Mononuclear cell (primary cell): Measurements from ENCODE around the gene EIF4G1. TPM values are rescaled to one million over a fixed set of nuclear protein-coding genes. Genes with fewer than 3 reads are reported as not detected.

ENCODE experiments used
- H3K27me3 ChIP-seq: 2 replicates; pipeline ENCODE4 v1.6.0; 2011; ENCODE audit warnings: low read length, control low read depth; ENCODE audit not compliant: insufficient read depth
- H3K4me1 ChIP-seq: 2 replicates; pipeline ENCODE4 v1.5.1; 2011; ENCODE audit warnings: mild to moderate bottlenecking, low read length, control low read depth; ENCODE audit not compliant: insufficient read depth
- H3K4me3 ChIP-seq: 2 replicates; pipeline ENCODE4 v1.5.1; 2011; ENCODE audit warnings: mild to moderate bottlenecking, low read length, moderate library complexity
- H3K9me3 ChIP-seq: 2 replicates; pipeline ENCODE4 v1.5.1; 2011; ENCODE audit warnings: low read depth, mild to moderate bottlenecking, control low read depth, low read length
- total RNA-seq: library from RNA; depleted of rRNA; stranded (reverse); fragments of >200 nt; gene quantifications from one replicate; pipeline ENCODE4 v1.2.3, GENCODE V29; 2012

EIF4G1 gene
- total RNA-seq, 1 donor: 114 TPM

- no peaks in the 10 kb centered on the region for H3K27me3 ChIP-seq
- no peak overlapping the region for H3K4me3 ChIP-seq
- H3K4me1 ChIP-seq: peaks cover 22% of the 10 kb centered on the region
- no peaks in the 10 kb centered on the region for H3K9me3 ChIP-seq
Measured at GRCh38 chr3:184360070-184360928, 45.9 kb downstream of the EIF4G1 start.

- H3K4me3 ChIP-seq: peak overlapping the region; percentile 54
- no peaks in the 10 kb centered on the region for H3K9me3 ChIP-seq
- peaks cover 22% of the 10 kb centered on the region for H3K4me1 ChIP-seq
- no peaks in the 10 kb centered on the region for H3K27me3 ChIP-seq
Measured at GRCh38 chr3:184360929-184361531, 46.6 kb downstream of the EIF4G1 start.

- H3K4me1 ChIP-seq: peaks cover 22% of the 10 kb centered on the region
- peak within 1 kb of the TSS; percentile 54 for H3K4me3 ChIP-seq
- H3K9me3 ChIP-seq: no peaks in the 10 kb centered on the region
- H3K27me3 ChIP-seq: no peaks in the 10 kb centered on the region
Measured at GRCh38 chr3:184361532-184361931, 47.1 kb downstream of the EIF4G1 start, which contains the start of the genes CLCN2 and POLR2H. Gene CLCN2 (minus strand): TSS chr3:184361605. CDS start chr3:184361479, 126 bp downstream. Gene POLR2H (plus strand): TSS chr3:184361710. CDS start chr3:184363493, 1,783 bp downstream.

GRCh38 chr3:184361932-184362667, 47.7 kb downstream of the EIF4G1 start:
- H3K27me3 ChIP-seq: no peaks in the 10 kb centered on the region
- no peaks in the 10 kb centered on the region for H3K9me3 ChIP-seq
- peak overlapping the region; percentile 54 for H3K4me3 ChIP-seq
- peaks cover 22% of the 10 kb centered on the region for H3K4me1 ChIP-seq

- Histone ChIP-seq H3K4me1 (peaks cover 22% of the 10 kb centered on the region), H3K9me3 (no peaks in the 10 kb centered on the region), H3K4me3 (peak overlapping the region; percentile 54), H3K27me3 (no peaks in the 10 kb centered on the region)
Measured at GRCh38 chr3:184362668-184363546, 48.5 kb downstream of the EIF4G1 start.

- Histone ChIP-seq H3K9me3 (no peaks in the 10 kb centered on the region), H3K27me3 (no peaks in the 10 kb centered on the region), H3K4me3 (no peak overlapping the region), H3K4me1 (peaks cover 15% of the 10 kb centered on the region)
Measured at GRCh38 chr3:184366619-184367289, 52.3 kb downstream of the EIF4G1 start.

- Histone ChIP-seq H3K9me3 (no peaks in the 10 kb centered on the region), H3K4me3 (no peak overlapping the region), H3K27me3 (no peaks in the 10 kb centered on the region), H3K4me1 (peaks cover 15% of the 10 kb centered on the region)
Measured at GRCh38 chr3:184368116-184368515, 53.7 kb downstream of the EIF4G1 start.

GRCh38 chr3:184368586-184369183, 54.3 kb downstream of the EIF4G1 start:
- H3K4me3 ChIP-seq: no peak overlapping the region
- H3K9me3 ChIP-seq: no peaks in the 10 kb centered on the region
- H3K27me3 ChIP-seq: no peaks in the 10 kb centered on the region
- H3K4me1 ChIP-seq: peaks cover 11% of the 10 kb centered on the region

GRCh38 chr3:184371570-184372018, 57.2 kb downstream of the EIF4G1 start:
- H3K4me1 ChIP-seq: no peaks in the 10 kb centered on the region
- no peaks in the 10 kb centered on the region for H3K9me3 ChIP-seq
- H3K27me3 ChIP-seq: peaks cover 3% of the 10 kb centered on the region
- H3K4me3 ChIP-seq: no peak overlapping the region

GRCh38 chr3:184372296-184372821, 58.0 kb downstream of the EIF4G1 start:
- H3K4me1 ChIP-seq: no peaks in the 10 kb centered on the region
- H3K27me3 ChIP-seq: peaks cover 5% of the 10 kb centered on the region
- H3K4me3 ChIP-seq: no peak overlapping the region
- H3K9me3 ChIP-seq: no peaks in the 10 kb centered on the region

- Histone ChIP-seq H3K9me3 (no peaks in the 10 kb centered on the region), H3K27me3 (peaks cover 10% of the 10 kb centered on the region), H3K4me3 (no peak overlapping the region), H3K4me1 (no peaks in the 10 kb centered on the region)
Measured at GRCh38 chr3:184372911-184373310, 58.5 kb downstream of the EIF4G1 start.

GRCh38 chr3:184373422-184373821, 59.0 kb downstream of the EIF4G1 start:
- no peaks in the 10 kb centered on the region for H3K4me1 ChIP-seq
- H3K4me3 ChIP-seq: no peak overlapping the region
- no peaks in the 10 kb centered on the region for H3K9me3 ChIP-seq
- peaks cover 15% of the 10 kb centered on the region for H3K27me3 ChIP-seq

GRCh38 chr3:184375747-184376461, 61.5 kb downstream of the EIF4G1 start:
- no peak overlapping the region for H3K4me3 ChIP-seq
- H3K4me1 ChIP-seq: peaks cover 5% of the 10 kb centered on the region
- no peaks in the 10 kb centered on the region for H3K9me3 ChIP-seq
- H3K27me3 ChIP-seq: peaks cover 30% of the 10 kb centered on the region
